Stimulated activated CD8-positive, alpha-beta memory T cell treated with anti-CD3 and anti-CD28 coated beads, Interleukin-12 subunit alpha, Interleukin-12 subunit beta, amount 100 ng/mL, for 4 hours (primary cell): ENCODE results near the gene HOXC4.
"Not testable (repeated sequence)": the region's sequence is repeated elsewhere in the genome, so short reads cannot be mapped to it uniquely, and the experiment has no call there.

Source experiments
- DNase-seq: peaks from one replicate; pipeline ENCODE4 v3.0.0-alpha.2; 2020; ENCODE audit warnings: low read depth

The HOXC4 gene

GRCh38 chr12:54092943-54093342 is 39.3 kb downstream of the HOXC4 start:
- DNase-seq, result not testable (repeated sequence)

GRCh38 chr12:54095928-54096327 is 42.3 kb downstream of the HOXC4 start:
- not testable (repeated sequence) for DNase-seq

- not testable (repeated sequence) for DNase-seq
These were observed 45.0 kb downstream of the HOXC4 start for GRCh38 chr12:54098644-54099043.

- not testable (repeated sequence) for DNase-seq
These were observed 47.0 kb downstream of the HOXC4 start for GRCh38 chr12:54100588-54100987.

- DNase-seq, result not testable (repeated sequence)
These were observed 48.6 kb downstream of the HOXC4 start for GRCh38 chr12:54102223-54102622.

- not testable (repeated sequence) for DNase-seq
These were observed 50.2 kb downstream of the HOXC4 start for GRCh38 chr12:54103827-54104226.
